Skeletal muscle satellite cell (primary cell): ENCODE data around the gene SFTPA2.
"Not testable (repeated sequence)": the region's sequence is repeated elsewhere in the genome, so short reads cannot be mapped to it uniquely, and the experiment has no call there.

Experiments used
- H3K27me3 ChIP-seq: 2 replicates; pipeline ENCODE4 v1.7.0; 2013; ENCODE audit warnings: low read length; ENCODE audit not compliant: control insufficient read depth, insufficient read depth
- H3K36me3 ChIP-seq: 2 replicates; pipeline ENCODE4 v1.7.0; 2013; ENCODE audit warnings: mild to moderate bottlenecking, control low read depth, low read length; ENCODE audit not compliant: insufficient read depth
- H3K4me1 ChIP-seq: 2 replicates; pipeline ENCODE4 v1.7.0; 2013; ENCODE audit warnings: low read length; ENCODE audit not compliant: control insufficient read depth, insufficient read depth
- H3K4me2 ChIP-seq: 2 replicates; pipeline ENCODE4 v1.7.0; 2013; ENCODE audit warnings: mild to moderate bottlenecking, low read length
- H3K4me3 ChIP-seq: 2 replicates; pipeline ENCODE4 v1.7.0; 2013; ENCODE audit warnings: low read length
- H3K9ac ChIP-seq: 2 replicates; pipeline ENCODE4 v1.7.0; 2013; ENCODE audit warnings: mild to moderate bottlenecking, low read depth, low read length, moderate library complexity
- H3K9me3 ChIP-seq: replicated peaks from 2 replicates; pipeline ENCODE4 v1.7.0; 2013; ENCODE audit warnings: mild to moderate bottlenecking, control low read depth, low read length

SFTPA2 gene

GRCh38 chr10:79585870-79586527, 25.8 kb upstream of the SFTPA2 start:
- Histone ChIP-seq H3K4me2 (no peak overlapping the region), H3K4me3 (no peak overlapping the region), H3K36me3 (no peaks in the 10 kb centered on the region)

GRCh38 chr10:79583488-79584024, 23.3 kb upstream of the SFTPA2 start:
- no peak overlapping the region for H3K4me2 ChIP-seq
- peaks cover 31% of the 10 kb centered on the region for H3K27me3 ChIP-seq
- H3K9ac ChIP-seq = no peak overlapping the region
- no peak overlapping the region for H3K4me3 ChIP-seq
- no peaks in the 10 kb centered on the region for H3K4me1 ChIP-seq
- H3K36me3 ChIP-seq = no peaks in the 10 kb centered on the region
- H3K9me3 ChIP-seq = no peaks in the 10 kb centered on the region

More at GRCh38 chr10:79585870-79586527, 25.8 kb upstream of the SFTPA2 start:
- Histone ChIP-seq H3K27me3 (peaks cover 22% of the 10 kb centered on the region), H3K9me3 (no peaks in the 10 kb centered on the region), H3K9ac (no peak overlapping the region), H3K4me1 (no peaks in the 10 kb centered on the region)

GRCh38 chr10:79582954-79583353, 22.7 kb upstream of the SFTPA2 start:
- H3K9ac ChIP-seq, H3K4me2 ChIP-seq, H3K36me3 ChIP-seq, H3K4me3 ChIP-seq, H3K9me3 ChIP-seq, H3K4me1 ChIP-seq: not testable (repeated sequence)
- peaks cover 36% of the 10 kb centered on the region for H3K27me3 ChIP-seq

- no peak overlapping the region for H3K4me3 ChIP-seq
- H3K9me3 ChIP-seq = no peaks in the 10 kb centered on the region
- no peaks in the 10 kb centered on the region for H3K36me3 ChIP-seq
- no peaks in the 10 kb centered on the region for H3K4me1 ChIP-seq
- peaks cover 40% of the 10 kb centered on the region for H3K27me3 ChIP-seq
- H3K9ac ChIP-seq = no peak overlapping the region
- H3K4me2 ChIP-seq = no peak overlapping the region
These were observed 21.9 kb upstream of the SFTPA2 start for GRCh38 chr10:79582096-79582495.

GRCh38 chr10:79581044-79581443, 20.8 kb upstream of the SFTPA2 start:
- peaks cover 45% of the 10 kb centered on the region for H3K27me3 ChIP-seq
- no peaks in the 10 kb centered on the region for H3K9me3 ChIP-seq
- no peaks in the 10 kb centered on the region for H3K4me1 ChIP-seq
- H3K4me3 ChIP-seq = no peak overlapping the region
- H3K36me3 ChIP-seq = no peaks in the 10 kb centered on the region
- no peak overlapping the region for H3K9ac ChIP-seq
- no peak overlapping the region for H3K4me2 ChIP-seq

GRCh38 chr10:79579361-79579760, 19.2 kb upstream of the SFTPA2 start:
- no peaks in the 10 kb centered on the region for H3K4me1 ChIP-seq
- H3K9ac ChIP-seq = no peak overlapping the region
- peaks cover 35% of the 10 kb centered on the region for H3K27me3 ChIP-seq
- no peaks in the 10 kb centered on the region for H3K36me3 ChIP-seq
- no peak overlapping the region for H3K4me3 ChIP-seq
- H3K4me2 ChIP-seq = no peak overlapping the region
- no peaks in the 10 kb centered on the region for H3K9me3 ChIP-seq

- peaks cover 30% of the 10 kb centered on the region for H3K27me3 ChIP-seq
- H3K4me3 ChIP-seq, H3K4me2 ChIP-seq, H3K4me1 ChIP-seq, H3K36me3 ChIP-seq, H3K9me3 ChIP-seq, H3K9ac ChIP-seq: not testable (repeated sequence)
These were observed 10.4 kb upstream of the SFTPA2 start for GRCh38 chr10:79570624-79571023.

- Histone ChIP-seq H3K27me3 (peaks cover 62% of the 10 kb centered on the region), H3K4me3 (no peak overlapping the region), H3K9me3 (no peaks in the 10 kb centered on the region), H3K4me1 (no peaks in the 10 kb centered on the region), H3K4me2 (no peak overlapping the region), H3K36me3 (no peaks in the 10 kb centered on the region), H3K9ac (no peak overlapping the region)
These were observed 3.2 kb upstream of the SFTPA2 start for GRCh38 chr10:79563426-79563825.

- Histone ChIP-seq H3K27me3 (peaks cover 54% of the 10 kb centered on the region), H3K4me1 (no peaks in the 10 kb centered on the region), H3K4me2 (no peak overlapping the region), H3K9me3 (no peaks in the 10 kb centered on the region), H3K9ac (no peak overlapping the region), H3K36me3 (no peaks in the 10 kb centered on the region), H3K4me3 (no peak overlapping the region)
These were observed 2.0 kb upstream of the SFTPA2 start for GRCh38 chr10:79562135-79562756.

- H3K36me3 ChIP-seq = no peaks in the 10 kb centered on the region
These were observed 1.1 kb upstream of the SFTPA2 start for GRCh38 chr10:79561257-79561656.

GRCh38 chr10:79559726-79560125, 481 bp downstream of the SFTPA2 start:
- Histone ChIP-seq H3K9me3 (no peaks in the 10 kb centered on the region), H3K4me2 (no peak overlapping the region), H3K27me3 (peaks cover 48% of the 10 kb centered on the region), H3K36me3 (no peaks in the 10 kb centered on the region), H3K4me3 (no peak overlapping the region), H3K9ac (no peak overlapping the region), H3K4me1 (no peaks in the 10 kb centered on the region)

More at GRCh38 chr10:79561257-79561656, 1.1 kb upstream of the SFTPA2 start:
- Histone ChIP-seq H3K4me2 (no peak overlapping the region), H3K9ac (no peak overlapping the region), H3K27me3 (peaks cover 48% of the 10 kb centered on the region), H3K9me3 (no peaks in the 10 kb centered on the region), H3K4me1 (no peaks in the 10 kb centered on the region), H3K4me3 (no peak overlapping the region)

- not testable (repeated sequence) for H3K4me1 ChIP-seq, H3K36me3 ChIP-seq, H3K4me3 ChIP-seq, H3K9me3 ChIP-seq, H3K9ac ChIP-seq, H3K4me2 ChIP-seq
- peaks cover 40% of the 10 kb centered on the region for H3K27me3 ChIP-seq
These were observed 3.2 kb downstream of the SFTPA2 start for GRCh38 chr10:79556961-79557360.
